ENCODE data around the gene CFDP1. TPM values are rescaled to one million over a fixed set of nuclear protein-coding genes. Genes with fewer than 3 reads are reported as not detected.

CFDP1 gene
- total and polyA plus RNA-seq, 2 of the 13 experiments (the other 11 are each of a cell fraction or from before 2014, with no cell fraction given), result 78.6 to 153 TPM

DNA sequence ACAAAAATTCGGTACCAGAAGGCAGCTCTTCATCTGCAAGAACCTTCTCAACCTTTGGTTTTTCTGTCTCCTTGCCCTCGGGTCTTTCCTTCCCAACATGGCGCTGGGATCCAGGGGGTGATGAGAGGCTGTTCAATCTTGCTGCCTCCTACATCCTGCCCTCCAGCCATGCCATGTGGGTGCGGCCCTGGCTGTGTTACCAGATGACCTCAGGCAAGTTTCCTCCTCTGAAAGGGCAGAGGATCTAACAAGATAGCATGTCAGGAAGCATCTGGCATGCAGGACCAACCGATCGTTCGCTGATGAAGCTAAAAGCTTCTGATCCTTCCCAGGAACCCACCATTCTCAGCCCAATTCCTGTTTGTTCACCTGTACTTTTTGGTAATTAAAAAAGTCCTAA is 145.1 kb downstream of the CFDP1 start (continued):
- TF ChIP-seq, protein P1, sequence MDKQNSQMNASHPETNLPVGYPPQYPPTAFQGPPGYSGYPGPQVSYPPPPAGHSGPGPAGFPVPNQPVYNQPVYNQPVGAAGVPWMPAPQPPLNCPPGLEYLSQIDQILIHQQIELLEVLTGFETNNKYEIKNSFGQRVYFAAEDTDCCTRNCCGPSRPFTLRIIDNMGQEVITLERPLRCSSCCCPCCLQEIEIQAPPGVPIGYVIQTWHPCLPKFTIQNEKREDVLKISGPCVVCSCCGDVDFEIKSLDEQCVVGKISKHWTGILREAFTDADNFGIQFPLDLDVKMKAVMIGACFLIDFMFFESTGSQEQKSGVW (CRISPR knock-in tag; IDR thresholded peaks at IDR 0.05; ENCODE audit: borderline replicate concordance), result no peak
- TF ChIP-seq MEIS1 (CRISPR knock-in tag; IDR thresholded peaks at IDR 0.05; ENCODE audit: borderline replicate concordance) (no peak), MTA1 (CRISPR knock-in tag; IDR thresholded peaks at IDR 0.05; ENCODE audit: borderline replicate concordance) (no peak), NR0B2 (CRISPR knock-in tag; IDR thresholded peaks at IDR 0.05) (no peak)

DNA sequence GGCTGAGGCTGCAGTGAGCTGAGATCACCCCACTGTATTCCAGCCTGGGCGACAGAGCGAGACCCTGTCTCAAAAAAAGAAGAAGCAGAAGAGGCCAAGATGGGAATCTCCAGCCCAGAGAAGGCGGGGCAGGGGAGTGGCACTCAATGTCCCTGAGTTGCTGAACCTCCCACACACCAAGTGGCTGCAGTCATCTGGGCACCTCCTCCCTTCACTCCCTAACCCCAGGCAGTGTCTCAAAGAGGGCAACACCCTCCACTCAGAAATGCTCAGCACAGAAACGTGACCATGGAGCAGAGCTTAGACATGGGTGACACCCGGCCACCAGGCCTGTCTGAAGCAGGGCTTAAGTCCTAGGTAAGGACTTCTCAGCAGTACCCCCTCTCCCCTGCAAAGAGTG is 145.6 kb downstream of the CFDP1 start:
- TF ChIP-seq ZNF468 (CRISPR knock-in tag; IDR thresholded peaks at IDR 0.05) (no peak), RARG (CRISPR knock-in tag; IDR thresholded peaks at IDR 0.05; ENCODE audit: low read depth) (no peak)
- Histone ChIP-seq H3K4me3 (replicated peaks in 1 of 3; ENCODE audit: insufficient read depth in 1 of 3, low read depth in 2 of 3, low read length in 3 of 3) (no peak overlapping the region), H3K9ac (ENCODE audit: insufficient read depth, low read depth, low read length) (no peak overlapping the region), H3K79me2 (ENCODE audit: insufficient read depth, low read length) (no peaks in the 10 kb centered on the region), H3K36me3 (replicated peaks in 1 of 2; ENCODE audit: control insufficient read depth in 1 of 2, insufficient read depth in 2 of 2, low read length in 2 of 2) (peaks cover 14 to 20% of the 10 kb centered on the region in 2 experiments), H3K4me2 (ENCODE audit: low read depth, low read length) (no peak overlapping the region), H2AFZ (ENCODE audit: low read length) (no peak overlapping the region), H4K20me1 (ENCODE audit: insufficient read depth, low read length) (no peaks in the 10 kb centered on the region), H3K27ac (ENCODE audit: extremely low read length, insufficient read depth, low read length) (no peak overlapping the region), H3K4me1 (ENCODE audit: insufficient read depth, low read length) (peaks cover 11% of the 10 kb centered on the region), H3K9me3 (ENCODE audit: low read length) (no peaks in the 10 kb centered on the region), H3K27me3 (ENCODE audit: control insufficient read depth in 1 of 2, insufficient read depth in 2 of 2, low read length in 2 of 2) (no peaks in the 10 kb centered on the region)
- POLR2A ChIA-PET, result no interaction called here
- FAIRE-seq (no peak), ATAC-seq (no peak; the same call in 2 of the 3 replicates), DNase-seq (ENCODE audit: low spot score) (no peak)
- in situ Hi-C loops (cut with HindIII; ENCODE audit: extremely low pct_ligation_motif_present, low pct_unique_long_range_greater_than_20kb), result no loop called here
- WGBS (ENCODE audit: low lambda C conversion rate), result 90% methylated on average over 5 of the region's 5 CpGs
- CTCF ChIA-PET (ENCODE audit: low intra/inter-chr PET ratio, low total read pairs), result no interaction called here
- BruUV-seq (replicated peaks), result no TSS peak
- intact Hi-C loops (cut with micrococcal nuclease; ENCODE audit: unreplicated experiment), result no loop called here

All from HepG2 (cell line).